Activated CD4-positive, alpha-beta T cell treated with anti-CD3 and anti-CD28 coated beads, Interleukin-2, amount 50 U/mL, for 1 hour (primary cell): Measurements from ENCODE around the gene TNFRSF4.
"Not testable (repeated sequence)": the region's sequence is repeated elsewhere in the genome, so short reads cannot be mapped to it uniquely, and the experiment has no call there.

Experiments
- DNase-seq: peaks from one replicate; pipeline ENCODE4 v3.0.0-alpha.2; 2020

TNFRSF4 gene

DNA sequence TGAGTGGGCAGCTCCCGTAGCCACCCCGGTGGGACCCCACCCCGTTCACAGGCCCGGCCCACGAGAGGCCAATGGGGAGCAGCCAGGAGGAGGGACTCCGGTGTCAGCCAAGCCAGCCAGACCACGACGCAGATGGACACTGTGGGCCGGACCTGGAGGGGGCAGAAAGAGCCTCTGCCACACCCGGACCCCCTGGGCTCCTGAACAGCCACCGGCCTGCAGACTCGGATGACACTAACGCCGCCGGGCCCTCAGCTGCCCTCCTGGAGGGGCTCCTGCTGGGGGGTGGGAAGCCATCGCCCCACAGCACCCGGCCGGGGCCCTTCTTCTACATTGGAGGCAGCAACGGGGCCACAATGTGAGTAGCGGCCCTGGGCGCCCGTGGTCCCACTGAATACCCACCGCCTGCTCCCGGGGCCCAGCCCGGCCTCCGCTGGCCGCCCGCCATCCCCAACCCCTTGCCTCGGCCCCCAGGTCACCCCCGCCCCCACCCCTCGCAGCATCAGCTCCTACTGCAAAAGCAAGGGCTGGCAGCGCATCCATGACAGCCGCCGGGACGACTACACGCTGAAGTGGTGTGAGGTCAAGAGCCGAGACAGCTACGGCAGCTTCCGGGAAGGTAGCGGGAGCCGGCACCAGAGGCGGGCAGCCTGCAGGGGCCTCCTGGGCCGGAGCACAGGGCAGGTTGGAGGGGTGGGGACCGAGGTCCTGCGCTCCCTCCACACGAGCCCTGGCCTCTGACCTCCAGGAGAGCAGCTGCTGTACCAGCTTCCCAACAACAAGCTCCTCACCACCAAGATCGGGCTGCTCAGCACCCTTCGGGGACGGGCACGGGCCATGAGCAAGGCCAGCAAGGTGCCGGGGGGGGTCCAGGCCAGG, 33.7 kb downstream of the TNFRSF4 start:
- no peak for DNase-seq

DNA sequence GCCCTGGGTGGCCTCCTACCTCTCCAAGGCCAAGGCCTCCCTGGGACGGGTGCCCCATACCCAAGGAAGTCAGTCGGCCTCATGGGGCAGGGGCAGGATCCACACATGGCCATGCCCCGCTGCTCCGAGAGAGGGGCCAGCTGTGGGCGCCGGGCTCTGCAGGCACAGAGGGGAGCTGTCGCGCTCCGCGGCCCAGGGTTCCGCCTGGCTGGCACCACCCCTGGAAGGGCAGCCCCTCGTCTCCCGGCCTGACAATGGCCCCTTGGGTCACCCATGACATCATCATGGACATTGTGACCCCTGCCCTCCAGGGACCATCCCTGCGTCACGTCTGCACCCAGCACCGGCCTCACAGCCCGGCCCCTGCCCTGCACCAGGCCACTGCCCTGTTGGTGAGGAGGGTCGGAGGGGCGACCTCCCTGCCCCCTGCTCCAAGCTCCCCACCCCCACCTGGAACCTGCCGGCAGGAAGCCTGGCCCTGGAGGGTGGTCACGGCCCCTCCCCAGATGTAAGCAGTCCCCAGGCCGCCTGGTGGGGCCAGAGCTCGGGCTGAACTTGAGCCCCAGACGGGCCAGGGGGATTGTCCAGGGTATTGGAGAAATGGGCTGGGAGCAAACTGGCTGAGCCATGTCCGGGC, 34.5 kb downstream of the TNFRSF4 start:
- DNase-seq, result no peak

DNA sequence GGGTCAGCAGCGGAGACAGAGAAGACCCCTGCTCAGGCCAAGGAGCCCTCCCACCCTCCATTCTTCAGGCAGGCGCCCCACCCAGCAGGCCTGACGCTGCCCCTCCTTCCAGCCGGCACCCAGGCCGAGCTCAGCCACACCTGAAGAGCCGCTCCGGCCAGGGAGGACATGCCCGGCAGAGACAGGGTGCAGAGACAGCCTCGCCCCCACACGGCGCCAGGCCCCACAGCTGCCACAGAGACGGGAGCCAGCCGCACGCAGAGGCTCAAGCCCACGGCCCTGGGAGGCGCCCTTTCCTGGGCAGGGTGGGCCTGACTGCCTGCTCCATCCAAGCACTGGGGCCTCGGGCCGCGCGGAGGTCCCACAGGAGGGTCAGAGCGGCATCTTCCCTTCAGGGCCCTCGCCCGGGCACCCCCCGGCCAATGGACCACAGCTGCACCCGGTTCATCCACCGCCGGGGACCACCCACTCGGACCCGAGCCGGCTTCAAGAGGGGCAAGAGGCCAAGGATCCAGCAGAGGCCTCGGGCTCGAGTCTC, 35.1 kb downstream of the TNFRSF4 start:
- DNase-seq, result no peak

DNA sequence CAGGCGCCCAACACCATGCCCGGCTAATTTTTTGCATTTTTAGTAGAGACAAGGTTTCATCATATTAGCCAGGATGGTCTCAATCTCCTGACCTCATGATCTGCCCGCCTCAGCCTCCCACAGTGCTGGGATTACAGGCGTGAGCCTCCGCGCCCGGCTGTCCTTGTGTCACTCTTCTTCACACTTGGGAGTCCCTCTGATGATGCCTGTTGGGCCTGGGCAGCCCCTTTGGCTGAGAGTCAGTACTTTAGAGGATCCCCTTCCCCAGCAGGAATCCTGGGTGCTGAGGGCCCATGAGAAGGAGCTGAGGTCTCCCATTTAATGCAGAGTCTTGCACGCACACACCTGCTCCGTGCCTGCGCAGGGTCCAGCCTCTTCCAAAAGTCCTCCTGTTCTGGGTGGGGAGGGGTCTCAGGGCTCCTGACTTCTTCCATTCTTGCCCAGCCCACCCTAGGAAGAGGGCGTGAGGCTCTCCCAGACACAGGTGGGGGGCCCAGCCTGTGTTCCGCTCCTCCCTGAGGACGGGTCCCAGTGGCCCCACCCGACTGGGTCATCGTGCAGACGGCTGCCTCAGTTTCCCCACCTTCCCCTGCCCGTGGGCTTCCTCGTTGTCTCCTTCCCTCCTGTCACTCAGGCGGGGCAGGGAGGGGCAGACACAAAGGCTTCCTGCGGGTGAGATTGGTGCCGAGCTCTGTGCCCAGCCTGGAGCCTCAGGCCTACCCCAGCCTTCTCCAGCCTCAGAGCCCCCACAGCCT, 36.3 kb downstream of the TNFRSF4 start:
- DNase-seq, result no peak

- DNase-seq, result no peak
Observed at GRCh38 chr1:1176931-1177330, 37.0 kb downstream of the TNFRSF4 start.

- DNase-seq, result not testable (repeated sequence)
Observed at GRCh38 chr1:1176063-1176761, 37.7 kb downstream of the TNFRSF4 start.

GRCh38 chr1:1175221-1176062, 38.5 kb downstream of the TNFRSF4 start:
- no peak for DNase-seq

- peak; percentile 42 for DNase-seq
Observed at GRCh38 chr1:1173793-1174415, 40.0 kb downstream of the TNFRSF4 start, which contains the start of gene TTLL10. TTLL10 (plus strand) TSS chr1:1173880; CDS start chr1:1179216, 5,336 bp downstream.

DNA sequence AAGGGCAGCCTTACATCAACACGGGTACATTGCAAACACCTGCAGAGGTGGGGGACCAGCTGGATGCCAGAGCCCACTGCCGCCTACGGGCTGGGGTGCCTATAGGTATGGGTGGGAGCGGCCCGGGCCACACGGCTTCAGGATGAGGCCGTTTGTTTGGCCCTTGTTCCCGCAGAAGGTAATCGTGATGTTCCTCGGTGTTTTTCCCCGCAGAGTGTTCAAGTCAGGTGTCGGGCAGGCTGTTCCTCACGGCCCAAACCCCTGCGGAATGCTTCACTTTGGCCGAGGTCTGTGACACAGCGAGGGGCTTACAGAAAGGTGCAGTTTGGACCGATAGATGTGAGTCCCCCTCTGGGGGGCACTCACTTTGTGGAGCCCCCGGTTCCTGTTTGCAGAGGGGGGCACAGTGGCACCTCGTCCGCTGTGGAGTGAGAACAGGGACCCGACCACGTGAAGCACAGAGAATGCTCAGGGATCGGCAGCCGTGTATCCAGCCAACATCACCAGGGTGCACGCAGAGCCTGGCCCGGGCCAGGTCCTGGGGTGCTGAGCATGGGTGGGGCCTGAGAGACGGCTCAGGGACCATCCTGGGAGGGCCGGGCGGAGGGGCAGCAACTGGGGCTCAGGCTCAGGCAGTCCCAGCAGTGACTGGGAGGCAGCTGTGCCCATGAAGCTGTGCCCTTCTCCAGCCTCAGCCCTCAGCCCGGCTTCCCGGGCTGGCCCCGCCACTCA, 40.7 kb downstream of the TNFRSF4 start:
- no peak for DNase-seq

DNA sequence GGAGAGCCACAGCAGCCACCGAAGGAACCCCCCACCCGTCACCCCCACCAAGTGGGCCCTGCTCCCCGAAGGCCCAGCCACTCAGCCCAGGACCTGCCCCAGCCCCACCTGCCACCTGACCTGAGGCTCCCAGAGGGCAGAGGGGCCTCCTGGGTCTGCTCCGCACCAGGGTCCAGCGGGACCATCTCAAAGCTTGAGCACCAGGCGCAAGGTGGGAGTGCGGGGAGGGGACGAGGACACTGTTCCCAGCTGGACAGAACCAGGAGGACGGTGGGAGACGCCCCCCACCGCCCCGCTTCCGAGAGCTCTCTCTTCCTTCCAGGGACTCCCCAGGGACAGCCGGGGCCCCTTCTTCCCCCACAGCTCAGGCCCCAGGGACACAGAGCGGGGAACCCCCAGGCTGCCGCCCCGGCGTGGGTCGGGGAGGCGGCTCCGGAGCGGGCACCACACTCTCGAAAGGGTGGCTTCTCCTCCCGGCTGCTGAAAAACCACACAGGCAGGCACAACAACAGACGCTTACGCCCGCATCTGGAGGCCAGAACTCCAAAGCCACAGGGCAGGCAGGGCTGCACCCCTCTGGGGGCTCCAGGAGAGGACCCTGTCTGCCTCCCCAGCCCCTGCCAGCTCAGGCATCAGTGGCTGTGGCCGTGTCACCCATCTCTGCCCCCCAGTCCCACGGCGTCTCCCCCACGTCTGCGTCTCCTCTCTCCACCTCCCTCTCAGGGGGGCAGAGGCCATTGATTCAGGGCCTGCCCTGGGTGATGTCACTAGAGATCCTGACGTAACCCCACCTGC, 42.2 kb downstream of the TNFRSF4 start:
- peak; percentile 18 for DNase-seq

DNA sequence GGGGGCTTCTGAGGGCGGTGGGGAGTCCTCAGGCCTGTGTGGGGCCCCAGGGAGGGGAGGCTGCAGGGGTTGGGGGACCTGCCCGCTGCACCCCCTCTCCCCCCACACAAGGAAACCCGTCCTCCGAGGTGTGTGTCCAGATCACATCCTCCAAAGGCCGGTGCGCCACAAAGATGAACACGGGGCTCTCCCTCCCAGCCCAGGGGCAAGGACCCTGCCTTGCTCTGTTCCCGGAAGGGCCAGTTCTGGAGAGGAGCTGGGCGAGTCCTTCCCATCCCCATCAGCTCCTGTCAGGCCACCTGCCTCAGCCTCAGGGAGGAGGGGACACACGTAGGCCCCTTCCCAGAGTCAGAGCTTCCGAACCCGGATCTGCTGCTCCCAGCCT, 42.8 kb downstream of the TNFRSF4 start:
- DNase-seq, result no peak

GRCh38 chr1:1170215-1171091, 43.5 kb downstream of the TNFRSF4 start:
- DNase-seq, result no peak

DNA sequence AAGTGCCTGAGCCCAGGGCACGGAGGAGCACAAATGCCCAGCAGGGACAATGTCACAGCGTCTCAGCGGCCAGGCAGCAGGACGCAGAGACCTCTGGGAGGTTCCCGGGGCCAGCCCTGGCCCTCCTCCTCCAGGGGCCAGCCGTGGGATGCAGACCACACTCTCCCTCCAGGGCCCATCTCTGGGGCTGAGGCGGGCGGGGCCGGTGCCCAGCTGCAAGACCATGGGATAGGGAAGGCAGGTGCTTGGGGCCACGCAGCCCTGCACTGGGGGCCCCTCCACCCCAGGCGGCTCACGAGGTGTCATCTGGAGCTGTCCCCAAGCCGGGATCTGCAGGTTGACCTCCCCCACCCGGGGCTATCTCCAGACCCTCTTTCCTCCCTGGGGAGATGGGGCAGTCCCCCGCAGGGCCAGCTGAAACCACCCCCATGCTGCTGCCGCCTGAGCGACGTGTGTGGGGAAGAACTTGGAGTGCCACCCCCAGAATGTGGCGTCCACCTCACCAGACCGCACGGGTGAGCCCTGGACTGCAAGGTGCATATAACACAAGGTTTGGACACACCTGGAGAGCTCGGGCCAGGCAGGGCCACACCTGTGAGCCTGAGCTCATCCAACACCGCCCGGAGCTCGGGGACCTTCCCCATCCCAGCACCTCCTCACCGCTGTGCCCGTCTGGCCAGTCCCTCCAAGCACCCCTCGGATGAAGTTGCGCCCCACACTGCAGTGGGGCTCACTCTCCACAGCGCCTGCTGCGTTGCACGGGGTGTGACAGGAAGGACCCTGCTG, 44.3 kb downstream of the TNFRSF4 start:
- DNase-seq, result no peak

- DNase-seq, result no peak
Observed at GRCh38 chr1:1168451-1169411, 45.2 kb downstream of the TNFRSF4 start.

- no peak for DNase-seq
Observed at GRCh38 chr1:1167841-1168450, 46.0 kb downstream of the TNFRSF4 start.

DNA sequence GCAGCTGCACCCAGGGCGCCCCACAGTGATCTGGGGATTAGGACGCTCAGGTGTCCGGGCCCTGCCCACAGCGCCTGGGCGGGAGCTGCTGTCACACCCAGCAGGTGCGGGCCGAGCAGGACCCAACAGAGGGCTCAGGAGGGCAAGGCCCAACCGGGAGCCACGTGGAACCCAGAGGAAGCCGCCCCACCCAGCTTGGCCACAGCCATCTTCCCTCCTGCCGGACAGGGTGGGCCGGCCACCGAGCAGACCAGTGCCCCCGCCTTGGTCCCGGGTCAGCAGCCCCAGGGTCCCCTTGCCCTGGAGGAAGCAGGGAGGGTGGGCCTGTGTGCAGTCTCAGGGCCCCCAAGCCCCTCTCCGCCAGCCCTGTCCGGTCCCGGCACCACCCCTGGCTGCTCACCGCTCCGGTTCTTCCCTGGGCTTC, 46.5 kb downstream of the TNFRSF4 start:
- no peak for DNase-seq
